ENCODE data around the gene GNG7. TPM values are rescaled to one million over a fixed set of nuclear protein-coding genes. Genes with fewer than 3 reads are reported as not detected.

The GNG7 gene
- total RNA-seq, 1 experiment from 2014 or later, result 7.7 TPM

- TF ChIP-seq CTCF (conservative IDR thresholded peaks at IDR 0.05), result no peak
- no CpG with 5 or more reads among the region's 8 CpGs for WGBS (ENCODE audit: extremely low coverage, insufficient read length, low lambda C conversion rate)
- Histone ChIP-seq H2BK120ac (ENCODE audit: low read depth, low read length, poor library complexity, severe bottlenecking) (no peak overlapping the region), H2AFZ (ENCODE audit: low read length) (no peak overlapping the region), H4K20me1 (ENCODE audit: control insufficient read depth, insufficient read depth, insufficient read length) (no peaks in the 10 kb centered on the region), H4K8ac (replicated peaks; ENCODE audit: insufficient read length, low read depth, low read length) (no peak overlapping the region), H3K23me2 (ENCODE audit: insufficient read length, low read depth, low read length, poor library complexity, severe bottlenecking) (no peaks in the 10 kb centered on the region), H3K18ac (ENCODE audit: insufficient read length, low read depth, low read length) (no peak overlapping the region), H3K79me1 (ENCODE audit: insufficient read depth, low read depth, low read length, poor library complexity, severe bottlenecking) (no peaks in the 10 kb centered on the region), H3K4ac (ENCODE audit: low read depth, low read length) (no peak overlapping the region), H3K9me3 (ENCODE audit: control insufficient read depth, low read depth, low read length) (peaks cover 4% of the 10 kb centered on the region), H3K79me2 (ENCODE audit: insufficient read depth, low read length) (no peaks in the 10 kb centered on the region), H3K4me1 (ENCODE audit: insufficient read depth, low read length) (no peaks in the 10 kb centered on the region), H4K91ac (ENCODE audit: insufficient read length, low read depth, low read length) (no peak overlapping the region), H3K27ac (ENCODE audit: insufficient read length, low read depth, low read length) (no peak overlapping the region), H4K5ac (ENCODE audit: insufficient read length, low read depth, low read length) (no peak overlapping the region), H3K4me2 (ENCODE audit: insufficient read depth, insufficient read length, low read length) (no peak overlapping the region), H3T11ph (ENCODE audit: low read length) (no peak overlapping the region), H2BK12ac (ENCODE audit: insufficient read length, low read depth, low read length) (no peak overlapping the region), H2BK15ac (ENCODE audit: low read depth, low read length) (no peak overlapping the region), H2BK20ac (ENCODE audit: low read depth, low read length, poor library complexity, severe bottlenecking) (no peak overlapping the region), H3K23ac (ENCODE audit: insufficient read length, low read depth, low read length) (no peak overlapping the region), H3K56ac (ENCODE audit: insufficient read length, low read depth, low read length) (no peak overlapping the region), H2BK5ac (ENCODE audit: insufficient read length, low read length) (no peak overlapping the region), H3K14ac (ENCODE audit: insufficient read depth, low read length) (no peak overlapping the region), H3K27me3 (ENCODE audit: insufficient read depth, low read length) (peaks cover 11% of the 10 kb centered on the region; the same call in 1 of the 2 replicates), H3K9ac (ENCODE audit: extremely low read depth, insufficient read length, low read length) (no peak overlapping the region), H2AK5ac (ENCODE audit: insufficient read length, low read length) (no peak overlapping the region)
- H3K36me3 Mint-ChIP-seq (ENCODE audit: insufficient read depth in 1 of 3, low read depth in 3 of 3), result no peaks in the 10 kb centered on the region; a peak in 1 of 7 replicates
- no peak overlapping the region for H3K27ac Mint-ChIP-seq
- no peak overlapping the region for H3K4me3 Mint-ChIP-seq
- no peak for DNase-seq
- peaks cover 55% of the 10 kb centered on the region for H3K27me3 Mint-ChIP-seq (ENCODE audit: low read depth)
- peaks cover 3 to 6% of the 10 kb centered on the region in 2 experiments; a peak in 4 of 5 replicates for H3K9me3 Mint-ChIP-seq
- H3K4me1 Mint-ChIP-seq, result peaks cover 0 to 7% of the 10 kb centered on the region in 2 experiments; a peak in 2 of 4 replicates
Measured at GRCh38 chr19:2485428-2485827, 217.1 kb downstream of the GNG7 start.
